GM21825 (cell line): Measurements from ENCODE around the gene SUPT4H1.
"Not testable (repeated sequence)": the region's sequence is repeated elsewhere in the genome, so short reads cannot be mapped to it uniquely, and the experiment has no call there.

Experiments used
- ATAC-seq: cut with Tn5 transposase; IDR thresholded peaks from one replicate; pipeline ENCODE4 v1.9.1; 2021; ENCODE audit warnings: mild to moderate bottlenecking, moderate library complexity; ENCODE audit not compliant: unreplicated experiment

SUPT4H1 gene

DNA sequence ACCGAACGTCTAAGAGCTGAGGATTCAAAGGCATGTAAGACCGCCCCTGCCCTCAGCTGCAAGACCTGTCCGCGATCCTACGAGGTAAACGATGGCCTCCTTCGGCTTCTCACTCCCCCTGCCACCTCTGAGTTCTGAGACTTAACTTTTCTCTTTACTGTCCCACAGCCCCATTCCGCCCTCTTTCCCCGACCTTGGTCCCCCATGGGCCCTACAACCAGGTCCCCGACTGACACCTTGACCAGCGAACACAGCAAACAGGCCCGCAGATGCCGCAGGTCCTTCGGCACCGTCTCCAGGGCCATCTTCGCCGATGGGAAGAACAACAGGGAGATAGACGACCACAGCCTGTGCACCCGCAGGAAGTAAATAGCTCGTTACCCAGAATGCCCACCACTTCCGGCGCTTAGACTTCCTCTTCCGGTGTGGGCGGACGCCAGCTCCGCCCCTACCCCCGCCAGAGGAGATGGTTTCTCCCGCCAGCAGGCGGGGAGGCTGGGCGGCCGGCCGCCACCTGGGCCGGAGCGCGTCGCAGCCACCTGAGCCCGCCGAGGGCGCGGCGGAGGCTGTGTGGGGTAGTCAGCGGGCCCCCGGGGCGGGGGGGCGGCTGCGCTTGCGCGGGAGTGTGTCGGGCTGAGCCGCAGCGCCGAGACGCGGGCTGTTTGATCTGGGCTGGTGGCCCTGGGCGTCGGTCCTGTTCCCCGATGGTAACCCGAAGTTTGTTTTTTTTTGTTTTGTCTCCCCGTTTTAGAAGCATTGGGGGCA lies at the start of gene SUPT4H1:
TSS of gene SUPT4H1 (minus strand) at position 371 of the 765 bp plus-strand sequence. CDS start at position 305, 66 bp downstream.
- peak; percentile 80 for ATAC-seq

DNA sequence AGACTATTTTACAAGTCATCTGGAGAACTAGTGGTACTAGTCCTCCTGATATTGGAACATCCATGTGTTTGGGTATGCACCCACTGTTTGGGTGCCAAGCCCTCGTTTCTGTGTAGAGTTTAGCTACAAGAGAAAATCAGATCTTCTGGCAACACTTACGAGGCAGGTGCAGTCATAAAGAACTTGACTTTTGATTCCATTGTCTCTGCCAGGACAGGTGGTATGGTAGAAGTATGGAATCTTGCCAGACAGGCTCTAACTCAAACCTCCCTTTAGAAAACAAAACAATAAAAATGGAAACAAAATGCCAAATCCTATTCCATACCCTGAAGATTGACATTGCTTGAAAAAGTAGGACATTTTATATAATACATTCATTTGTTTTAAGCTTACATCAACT lies 49.3 kb upstream of the SUPT4H1 start:
- no peak for ATAC-seq

DNA sequence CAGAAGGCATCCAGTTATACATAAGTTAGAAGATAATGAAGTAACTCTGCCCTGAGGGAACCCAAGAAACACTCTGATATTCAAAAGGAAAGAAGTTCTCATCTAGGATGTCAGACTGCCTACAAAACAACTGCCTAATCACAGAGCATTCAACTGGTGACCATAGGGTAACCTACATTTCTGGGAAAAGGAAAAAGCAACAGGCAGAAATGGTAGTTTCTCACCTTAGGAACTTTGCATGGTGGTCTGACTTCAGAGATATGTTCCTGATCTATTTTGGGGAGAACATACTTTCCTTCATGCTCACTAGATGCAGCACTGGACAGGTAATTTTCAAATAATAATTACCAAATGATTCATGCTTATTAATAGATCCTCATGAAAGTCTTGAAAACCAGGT lies 48.8 kb upstream of the SUPT4H1 start:
- no peak for ATAC-seq

DNA sequence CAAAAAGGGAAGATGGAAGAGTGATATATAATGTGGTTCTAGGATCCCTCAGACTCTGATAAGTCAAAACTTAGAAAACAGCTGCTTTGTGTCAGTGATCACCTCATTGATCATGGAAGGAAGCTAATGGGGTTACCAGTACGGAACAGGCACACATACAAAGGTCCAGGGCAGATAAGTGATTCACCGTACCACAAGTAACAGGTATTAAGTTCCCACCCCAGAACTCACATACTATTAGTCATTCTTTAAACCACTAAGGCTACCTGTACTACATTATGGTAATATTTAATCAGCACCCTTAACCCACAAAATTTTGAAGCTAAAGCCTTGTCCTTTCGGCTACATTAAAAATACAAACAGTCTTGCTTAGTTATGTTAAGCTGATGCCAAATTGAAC lies 48.0 kb upstream of the SUPT4H1 start:
- ATAC-seq, result no peak

DNA sequence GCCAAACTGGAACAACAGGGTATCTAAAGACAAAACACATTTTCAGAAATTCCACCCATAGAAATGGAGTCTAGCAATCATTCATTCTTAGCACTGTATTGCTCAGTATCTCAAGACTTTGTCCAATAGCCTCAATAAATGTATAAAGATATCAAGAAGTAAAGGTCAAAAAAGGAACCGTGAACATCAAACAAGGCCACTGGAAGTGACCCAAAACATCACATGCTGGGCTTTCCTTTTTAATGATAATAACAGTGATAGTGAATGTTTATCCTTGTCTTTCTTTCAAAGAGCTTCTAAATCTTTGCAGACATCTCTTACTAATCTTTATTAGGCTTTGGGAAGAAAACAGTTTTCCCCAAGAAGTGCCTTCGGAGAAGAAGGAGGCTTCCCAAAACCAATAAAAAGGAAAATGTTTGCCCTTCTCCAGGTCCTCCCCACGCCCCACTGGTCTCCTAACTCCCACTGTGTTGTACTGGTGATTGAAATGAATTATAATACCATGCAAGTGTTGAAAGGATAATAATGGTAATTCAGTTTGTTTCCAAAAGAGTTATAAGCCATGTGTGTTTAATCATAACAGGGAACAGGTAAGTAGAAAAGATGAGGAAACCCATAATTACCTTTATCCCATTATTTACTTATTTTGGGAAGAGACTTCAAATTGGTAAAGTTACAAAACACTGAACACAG lies 46.7 kb upstream of the SUPT4H1 start:
- ATAC-seq, result no peak

DNA sequence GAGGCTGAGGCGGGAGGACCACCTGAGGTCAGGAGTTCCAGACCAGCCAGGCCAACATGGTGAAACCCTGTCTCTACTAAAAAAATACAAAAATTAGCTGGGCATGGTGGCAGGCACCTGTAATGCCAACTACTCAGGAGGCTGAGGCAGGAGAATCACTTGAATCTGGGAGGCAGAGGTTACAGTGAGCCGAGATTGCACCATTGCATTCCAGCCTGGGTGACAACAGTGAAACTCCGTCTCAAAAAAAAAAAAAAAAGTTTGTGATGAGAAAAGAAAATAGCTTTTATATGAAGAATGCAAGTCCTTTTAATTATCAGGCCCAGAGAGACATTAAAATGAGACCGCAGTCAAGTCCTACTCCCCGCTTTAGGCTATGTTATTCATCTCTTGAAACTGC lies 45.4 kb upstream of the SUPT4H1 start:
- not testable (repeated sequence) for ATAC-seq

DNA sequence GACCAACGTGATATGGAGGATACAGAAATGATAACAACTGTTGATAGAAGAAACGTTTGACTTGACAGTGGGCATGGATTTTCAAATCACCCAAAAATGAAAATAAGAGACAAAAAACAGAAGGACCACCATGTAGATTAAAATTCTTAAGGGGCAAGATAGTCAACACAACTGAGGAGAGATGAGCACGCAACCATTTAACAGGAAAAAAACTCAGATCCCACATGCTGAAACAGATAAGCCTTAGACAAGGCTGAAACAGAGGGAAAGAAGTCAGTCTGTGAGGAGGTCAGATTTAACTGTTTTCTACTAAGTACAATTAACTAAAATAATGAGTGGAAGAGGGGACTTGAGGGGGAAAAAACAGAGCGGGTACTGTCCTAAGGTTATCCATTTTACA lies 44.2 kb upstream of the SUPT4H1 start:
- ATAC-seq, result no peak

DNA sequence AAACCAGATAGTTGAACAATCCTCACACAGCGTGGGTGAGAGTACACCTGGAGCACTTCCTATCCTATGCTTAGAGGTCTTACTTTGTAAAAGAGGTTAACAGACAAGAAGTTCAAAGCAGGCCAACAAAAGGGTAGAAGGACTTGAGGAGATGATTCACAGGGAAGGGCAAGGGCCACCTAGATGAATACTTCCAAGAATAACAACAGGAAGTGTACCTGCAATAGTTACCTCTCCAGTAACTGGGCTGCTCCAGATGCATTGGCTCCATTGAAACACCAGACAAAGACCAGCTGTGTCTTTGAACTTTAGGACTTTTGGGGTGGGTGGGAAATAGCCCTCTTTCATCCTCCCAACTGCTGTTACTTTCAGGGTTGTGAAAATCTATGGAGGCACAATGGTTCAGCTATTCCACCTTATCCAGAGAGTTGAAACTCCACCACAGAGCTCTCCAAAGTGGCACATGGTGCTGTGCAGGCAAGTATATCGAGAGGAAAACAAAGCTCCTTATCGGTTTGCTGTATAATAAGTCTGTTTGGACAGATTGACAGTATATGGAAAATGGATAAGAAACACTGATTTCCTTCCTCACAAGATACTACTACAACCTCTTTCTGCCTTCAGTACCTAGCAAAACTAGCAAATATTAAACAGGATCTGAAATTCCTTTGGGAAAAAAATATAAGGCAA lies 42.7 kb upstream of the SUPT4H1 start:
- no peak for ATAC-seq

DNA sequence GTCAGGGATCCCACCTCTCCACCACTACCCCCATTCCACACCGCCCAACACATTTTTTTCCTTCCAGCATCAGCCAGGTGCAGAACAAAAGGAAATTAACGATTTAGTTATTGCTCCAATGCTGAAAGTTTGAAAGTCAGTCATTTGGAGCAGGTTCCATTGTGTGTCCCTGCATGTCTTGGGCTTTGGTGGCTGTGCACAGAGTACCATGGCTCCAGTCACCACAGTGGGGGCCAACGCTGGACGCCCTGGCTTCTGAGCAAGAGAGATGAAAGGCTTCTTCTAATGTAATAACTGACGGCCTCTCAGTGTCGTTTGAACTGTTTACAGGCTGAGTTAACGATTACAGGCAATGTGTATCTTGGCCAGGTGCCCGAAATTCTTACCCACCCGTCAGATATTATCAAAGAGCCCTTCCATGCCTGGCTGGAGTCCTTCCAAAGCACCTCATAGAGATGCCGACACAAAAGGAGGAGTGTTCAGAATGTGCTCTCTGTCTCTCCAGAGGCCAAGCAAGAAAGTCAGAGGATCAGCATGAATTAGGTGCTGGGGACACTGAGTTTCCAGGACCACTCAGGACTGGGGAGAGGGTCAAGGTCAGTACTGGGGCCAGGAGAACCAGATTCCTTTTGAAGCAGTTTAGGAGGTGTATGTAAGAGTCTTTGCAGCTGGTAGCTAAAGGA lies 39.4 kb upstream of the SUPT4H1 start:
- no peak for ATAC-seq

DNA sequence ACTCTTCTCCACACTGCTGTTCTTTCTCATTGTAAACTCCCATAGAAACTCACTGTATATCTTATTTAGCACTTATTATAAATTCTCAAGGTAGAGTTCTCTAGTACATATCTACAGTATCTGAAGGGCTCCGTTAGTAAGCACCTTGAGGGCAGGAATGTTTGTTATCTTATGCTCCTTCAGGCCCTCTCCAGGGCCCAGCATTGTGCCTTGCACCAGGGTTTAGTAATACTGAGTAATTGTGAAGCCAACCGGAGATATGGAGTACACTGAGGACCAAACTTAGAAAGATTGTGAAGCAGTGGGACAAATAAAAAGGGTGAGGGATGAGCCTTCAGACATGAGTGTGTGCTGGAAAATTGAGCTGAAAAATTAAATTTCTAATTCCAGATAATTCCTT lies 38.9 kb upstream of the SUPT4H1 start:
- ATAC-seq, result no peak

DNA sequence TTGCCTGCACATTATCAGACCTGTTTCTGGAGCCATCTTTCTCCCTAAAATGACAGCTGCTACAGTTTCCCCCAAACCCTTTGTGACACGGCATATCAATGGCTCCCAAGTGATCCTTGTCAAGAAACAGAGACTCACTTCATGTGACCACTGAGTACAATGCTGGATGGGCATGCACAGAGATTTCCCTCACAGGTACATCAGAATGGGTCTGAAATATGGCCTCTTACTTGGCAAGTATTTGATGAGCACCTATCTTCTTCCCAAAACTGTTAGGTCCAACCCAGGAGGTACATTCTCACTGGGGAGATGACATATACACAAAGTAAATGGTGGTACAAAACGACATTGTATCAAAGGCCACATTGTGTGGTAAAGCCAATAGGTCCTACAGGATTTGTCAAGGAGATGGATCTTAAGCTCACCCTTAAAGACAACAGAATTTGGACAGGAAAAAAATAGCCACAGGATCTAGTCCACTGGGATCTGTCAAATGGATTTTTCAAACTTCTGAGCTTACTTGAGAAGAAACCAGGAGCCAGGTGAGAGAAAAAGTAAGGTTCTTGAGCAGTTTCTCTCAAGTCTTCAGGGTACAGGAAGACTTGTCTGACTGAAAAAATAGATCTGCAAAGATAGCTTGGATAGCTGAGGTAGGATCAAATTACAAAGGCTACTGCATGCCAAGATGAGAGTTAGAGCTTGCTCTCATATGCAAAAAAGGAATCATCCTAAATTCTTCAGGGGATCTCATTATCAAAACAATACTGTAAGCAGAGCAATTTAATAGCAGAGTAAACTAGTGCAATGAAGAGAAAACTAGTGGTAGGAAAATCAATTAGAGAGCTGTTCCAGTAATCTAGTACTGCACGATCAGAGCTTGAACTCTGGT lies 36.5 kb upstream of the SUPT4H1 start:
- ATAC-seq, result no peak

DNA sequence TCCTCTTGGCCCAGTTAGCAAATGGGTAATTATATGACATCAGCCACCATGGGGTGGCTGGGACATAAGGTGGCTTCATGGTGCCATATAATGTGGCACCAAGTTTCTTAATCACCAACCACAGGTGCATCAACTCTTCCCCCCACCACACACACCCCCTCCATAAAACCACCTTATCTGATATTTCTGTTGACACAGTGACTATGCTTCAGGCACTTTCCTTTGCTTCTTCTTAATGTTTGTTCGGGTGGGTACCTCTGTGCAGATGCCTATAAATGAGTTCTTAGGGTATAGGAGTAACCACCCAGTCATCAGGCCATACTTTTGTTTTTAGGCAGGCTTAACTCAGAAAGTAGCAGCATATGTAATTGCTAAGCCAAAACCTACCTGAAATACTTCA lies 35.8 kb upstream of the SUPT4H1 start:
- ATAC-seq, result no peak

DNA sequence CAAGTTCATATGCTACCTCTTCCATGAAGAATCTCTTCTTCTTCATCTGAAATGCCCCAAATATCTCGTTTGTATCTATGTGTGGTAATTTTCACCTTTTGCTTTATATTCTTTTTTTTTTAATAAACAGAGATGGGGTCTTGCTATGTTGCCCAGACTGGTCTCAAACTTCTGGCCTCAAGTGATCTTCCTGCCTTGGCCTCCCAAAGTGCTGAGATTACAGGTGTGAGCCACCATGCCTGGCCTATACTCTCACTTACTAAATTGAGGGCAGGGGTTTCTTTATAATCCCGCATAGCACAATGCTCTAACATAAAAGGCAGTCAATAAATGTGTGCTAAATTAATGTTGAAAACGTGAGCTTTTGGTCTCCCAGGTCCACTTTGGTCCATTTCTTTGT lies 34.7 kb upstream of the SUPT4H1 start:
- ATAC-seq, result no peak

DNA sequence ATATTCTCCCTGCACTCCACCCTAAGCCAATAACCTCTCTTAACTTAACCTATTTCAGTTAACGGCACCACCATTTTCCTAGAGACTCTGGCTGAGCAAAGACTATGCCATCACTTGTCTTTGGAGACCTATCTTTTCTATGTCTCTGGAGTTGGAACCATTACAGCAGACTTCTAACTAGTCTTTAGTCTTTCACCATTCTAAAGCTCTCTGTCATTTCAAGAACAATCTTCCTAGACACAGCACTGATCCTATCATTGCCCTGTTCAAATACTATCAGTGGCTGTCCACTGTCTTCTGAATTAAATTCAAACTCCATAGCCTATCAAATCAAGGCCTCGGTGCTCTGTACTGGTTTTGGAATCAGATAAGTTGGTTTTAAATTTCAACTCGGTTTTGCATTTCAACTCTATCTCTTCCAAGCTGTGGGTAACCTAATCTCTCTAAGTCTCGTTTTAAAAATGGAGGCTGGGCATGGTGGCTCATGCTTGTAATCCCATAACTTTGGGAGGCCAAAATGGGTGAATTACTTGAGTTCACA lies 33.4 kb upstream of the SUPT4H1 start:
- no peak for ATAC-seq

DNA sequence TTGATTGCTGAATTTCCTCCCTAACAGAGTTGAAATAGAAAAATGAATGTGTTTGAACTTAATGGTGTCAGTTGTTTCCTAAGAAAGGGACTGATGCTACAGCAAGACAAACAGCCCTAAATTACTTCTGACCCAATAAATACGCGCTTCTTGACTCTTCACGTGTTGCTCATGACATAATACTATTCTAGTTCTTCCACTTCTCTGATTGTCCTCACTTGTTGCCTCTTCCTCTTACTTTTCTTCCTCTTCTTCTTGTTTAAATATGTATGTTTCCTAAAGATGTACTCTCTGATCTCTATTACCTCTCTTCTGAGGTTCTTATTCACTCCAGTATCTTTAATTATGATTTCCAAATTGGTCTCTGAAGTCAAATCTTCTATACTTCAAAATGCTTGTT lies 32.9 kb upstream of the SUPT4H1 start:
- no peak for ATAC-seq

DNA sequence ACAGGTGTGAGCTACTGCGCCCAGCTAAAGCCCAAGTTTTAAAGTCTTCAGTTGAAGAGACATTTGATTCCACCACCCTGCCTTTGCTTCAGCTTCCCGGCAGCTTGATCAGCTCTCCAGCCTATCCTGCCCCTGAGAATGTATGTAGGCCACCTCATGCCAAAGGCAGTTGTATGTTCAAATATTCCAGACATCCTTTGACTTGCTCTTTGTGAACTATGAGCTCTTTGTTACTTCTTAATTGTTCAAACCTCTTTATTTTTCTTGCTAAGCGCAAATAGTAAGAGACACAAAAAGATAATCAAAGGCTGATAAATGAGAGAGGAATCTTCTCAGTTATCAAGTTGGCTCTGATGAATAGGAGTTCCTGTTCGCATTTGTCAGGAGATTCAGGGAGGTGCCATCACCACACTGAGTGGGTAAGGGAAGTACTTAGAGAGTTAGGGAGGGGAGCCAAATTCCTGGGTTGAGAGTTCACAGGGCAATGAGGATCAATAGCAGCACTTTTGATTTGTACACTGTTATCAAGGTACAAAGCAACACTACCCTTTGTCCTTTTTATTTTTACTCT lies 32.0 kb upstream of the SUPT4H1 start:
- ATAC-seq, result no peak

DNA sequence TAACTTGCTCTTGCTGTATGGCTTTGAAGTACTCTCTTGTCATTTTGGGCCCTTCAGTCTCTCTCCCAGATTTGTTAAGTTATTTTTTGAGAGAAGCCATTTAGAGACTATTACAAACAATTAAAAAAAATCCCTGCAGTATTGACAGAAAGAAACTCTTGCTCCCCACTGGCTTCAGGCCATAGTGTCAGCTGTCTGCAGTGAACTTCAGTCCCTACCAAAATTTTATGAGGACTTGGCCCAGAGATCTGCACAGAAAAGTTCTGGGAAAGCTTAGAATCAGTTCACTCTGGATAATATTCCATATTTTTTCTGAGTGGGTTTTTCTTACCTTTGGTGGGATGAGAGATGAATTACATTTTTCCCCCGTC lies 30.9 kb upstream of the SUPT4H1 start:
- no peak for ATAC-seq

DNA sequence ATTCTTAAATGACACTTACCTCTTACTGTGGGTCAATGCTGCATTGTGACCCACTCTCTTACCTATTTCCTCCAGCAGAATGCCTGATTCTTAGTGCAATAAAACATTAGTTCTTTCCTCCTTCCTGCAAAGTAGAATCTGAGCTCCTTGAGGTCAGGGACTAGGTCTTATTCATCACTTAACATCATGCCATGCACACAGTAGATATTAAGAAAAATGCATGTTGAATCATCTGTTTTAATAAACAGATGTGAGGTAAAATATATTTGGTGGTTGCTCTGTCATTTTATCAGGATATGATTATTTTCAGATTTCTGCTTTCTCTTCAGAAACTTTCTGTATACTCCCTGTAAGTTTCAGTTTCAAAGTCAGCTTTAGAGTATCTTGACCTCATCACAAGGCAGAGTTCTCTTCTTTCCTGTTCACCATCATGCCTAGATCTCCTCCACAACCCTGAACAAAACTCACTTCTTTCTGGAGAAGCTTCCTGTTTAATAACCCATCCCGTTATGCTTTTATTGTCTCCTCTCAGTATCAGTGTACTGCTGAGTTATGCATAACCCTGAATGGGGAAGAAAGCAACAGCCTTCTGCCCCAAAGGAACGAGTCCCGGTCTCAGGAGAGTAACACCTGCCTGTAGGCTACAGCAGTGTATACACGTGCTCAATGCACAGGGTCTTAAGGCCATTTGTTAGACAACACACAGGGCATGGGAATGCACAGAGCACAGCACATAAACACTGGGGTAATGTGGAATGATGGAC lies 30.3 kb upstream of the SUPT4H1 start:
- ATAC-seq, result peak; percentile 76
